Articular chondrocyte of knee joint (primary cell): ENCODE data around the gene COPS6. TPM values are rescaled to one million over a fixed set of nuclear protein-coding genes. Genes with fewer than 3 reads are reported as not detected.

Experiments used
- small RNA-seq: library from RNA; depleted of rRNA; stranded (forward); fragments of <200 nt; gene quantifications from one replicate; pipeline ENCODE3, GENCODE V24; 2012
- total RNA-seq: library from RNA; depleted of rRNA; stranded (reverse); fragments of >200 nt; gene quantifications from 2 replicates; pipeline ENCODE4 v1.2.3, GENCODE V29; 2012

The COPS6 gene
- 72.2 and 72.5 TPM in 2 replicates for total RNA-seq

DNA sequence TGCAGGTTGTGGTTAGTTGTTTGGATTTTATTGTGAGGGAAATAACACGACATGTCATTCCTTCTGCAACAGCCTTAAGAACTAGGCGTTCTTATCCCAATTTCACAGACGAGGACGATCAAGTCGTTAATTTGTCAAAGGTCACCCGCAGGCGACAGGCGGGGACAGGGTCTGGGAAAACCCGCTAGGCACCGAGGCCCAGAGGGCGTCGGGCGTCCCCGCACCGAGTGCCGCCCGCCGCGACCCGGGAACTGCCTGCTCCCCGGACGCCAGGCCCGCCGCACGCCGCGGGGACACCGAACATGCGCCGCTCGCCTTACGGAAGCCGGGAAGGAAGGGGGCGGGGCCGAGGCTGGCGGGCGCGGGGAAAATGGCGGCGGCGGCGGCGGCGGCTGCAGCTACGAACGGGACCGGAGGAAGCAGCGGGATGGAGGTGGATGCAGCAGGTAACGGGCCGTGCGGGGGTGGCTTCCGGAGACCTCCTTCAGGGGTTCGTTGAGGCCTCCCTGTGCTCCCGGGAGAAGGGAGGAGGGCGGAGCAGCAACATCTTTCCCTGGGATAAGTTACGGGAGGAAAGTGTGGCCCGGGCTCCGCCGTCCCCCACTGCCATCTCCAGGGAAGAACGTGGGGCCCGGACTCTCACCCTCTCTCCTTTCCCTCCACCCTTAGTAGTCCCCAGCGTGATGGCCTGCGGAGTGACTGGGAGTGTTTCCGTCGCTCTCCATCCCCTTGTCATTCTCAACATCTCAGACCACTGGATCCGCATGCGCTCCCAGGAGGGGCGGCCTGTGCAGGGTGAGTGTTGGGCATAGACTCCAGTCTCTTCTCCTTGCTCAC is at the start of gene COPS6:
TSS of gene COPS6 (plus strand) at position 349 of the 837 bp plus-strand sequence. CDS start at position 371, 22 bp downstream.

DNA sequence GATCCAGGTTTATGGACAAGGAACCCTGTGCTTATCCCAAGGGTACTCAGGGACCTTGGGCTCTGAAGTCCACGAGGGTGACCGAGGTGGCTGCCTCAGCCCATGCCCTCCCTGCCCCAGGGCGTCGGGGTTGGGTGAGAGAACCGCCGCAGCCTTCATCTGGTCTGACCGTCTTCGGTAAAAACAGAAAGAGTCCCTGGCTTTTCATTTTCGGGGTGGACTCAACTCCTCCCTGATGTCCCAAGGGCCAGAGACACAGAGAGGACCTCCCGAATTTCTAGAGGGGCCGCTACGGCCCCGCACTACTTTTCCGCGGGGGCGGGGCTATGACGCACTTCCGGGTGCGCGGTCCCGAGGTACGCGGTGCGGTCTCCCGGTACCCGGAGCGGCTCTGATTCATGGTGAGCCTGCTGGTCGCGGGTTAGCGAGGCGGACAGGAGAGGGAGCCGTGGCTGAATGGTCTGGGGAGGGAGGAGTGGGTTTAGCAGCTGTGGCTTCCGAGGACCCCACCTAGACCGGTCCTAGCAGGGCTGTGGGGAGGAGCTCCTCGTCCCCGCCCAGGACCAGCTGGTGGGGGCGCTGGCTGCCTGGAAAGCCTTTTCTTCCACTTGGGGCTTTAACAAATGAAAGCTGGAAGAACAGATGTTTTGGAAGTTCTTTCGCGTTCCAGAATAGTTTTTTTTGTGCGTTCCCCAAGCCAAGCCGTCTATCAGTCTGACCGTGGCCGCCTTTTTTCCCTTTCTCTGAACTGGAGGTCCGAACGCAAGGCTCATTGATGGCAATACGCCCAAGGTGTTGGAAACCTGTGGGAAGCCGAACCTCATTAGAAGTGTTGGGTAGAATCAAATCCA is 39.1 kb upstream of the COPS6 start, which contains the start of gene ZSCAN21:
TSS of gene ZSCAN21 (plus strand) at position 334 of the 851 bp plus-strand sequence. CDS start 7,233 bp downstream, outside the sequence.

DNA sequence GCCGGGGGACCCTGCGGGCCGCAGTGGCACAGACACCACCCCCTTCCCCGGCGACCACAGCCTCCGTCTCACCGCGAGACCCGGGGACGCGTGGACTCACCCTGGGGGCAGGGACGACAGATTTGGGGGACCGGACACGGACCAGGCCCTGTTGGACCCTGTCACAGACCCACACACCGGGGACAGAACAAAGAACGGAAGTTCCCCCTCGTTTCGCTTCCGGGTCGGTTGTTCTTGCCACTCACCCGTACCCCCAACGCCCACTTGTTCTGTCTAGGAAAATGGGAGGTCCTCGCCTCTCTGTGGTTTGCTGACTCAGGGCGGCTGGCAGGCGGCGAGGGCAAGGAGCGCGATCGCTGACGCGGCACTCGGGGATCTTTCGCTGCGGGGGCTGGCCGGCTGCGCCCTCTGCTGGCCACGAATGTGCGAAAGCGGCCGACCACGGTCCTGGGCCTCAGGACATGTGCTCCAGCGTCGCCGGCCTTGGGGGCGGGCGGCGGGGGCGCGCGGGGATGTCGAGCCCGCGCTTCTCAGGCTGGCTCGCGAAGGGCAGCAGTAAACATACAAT is 7.2 kb upstream of the COPS6 start, which contains the start of gene ZNF3:
TSS of gene ZNF3 (minus strand) at position 189 of the 568 bp plus-strand sequence. CDS start 4,366 bp downstream, outside the sequence.

DNA sequence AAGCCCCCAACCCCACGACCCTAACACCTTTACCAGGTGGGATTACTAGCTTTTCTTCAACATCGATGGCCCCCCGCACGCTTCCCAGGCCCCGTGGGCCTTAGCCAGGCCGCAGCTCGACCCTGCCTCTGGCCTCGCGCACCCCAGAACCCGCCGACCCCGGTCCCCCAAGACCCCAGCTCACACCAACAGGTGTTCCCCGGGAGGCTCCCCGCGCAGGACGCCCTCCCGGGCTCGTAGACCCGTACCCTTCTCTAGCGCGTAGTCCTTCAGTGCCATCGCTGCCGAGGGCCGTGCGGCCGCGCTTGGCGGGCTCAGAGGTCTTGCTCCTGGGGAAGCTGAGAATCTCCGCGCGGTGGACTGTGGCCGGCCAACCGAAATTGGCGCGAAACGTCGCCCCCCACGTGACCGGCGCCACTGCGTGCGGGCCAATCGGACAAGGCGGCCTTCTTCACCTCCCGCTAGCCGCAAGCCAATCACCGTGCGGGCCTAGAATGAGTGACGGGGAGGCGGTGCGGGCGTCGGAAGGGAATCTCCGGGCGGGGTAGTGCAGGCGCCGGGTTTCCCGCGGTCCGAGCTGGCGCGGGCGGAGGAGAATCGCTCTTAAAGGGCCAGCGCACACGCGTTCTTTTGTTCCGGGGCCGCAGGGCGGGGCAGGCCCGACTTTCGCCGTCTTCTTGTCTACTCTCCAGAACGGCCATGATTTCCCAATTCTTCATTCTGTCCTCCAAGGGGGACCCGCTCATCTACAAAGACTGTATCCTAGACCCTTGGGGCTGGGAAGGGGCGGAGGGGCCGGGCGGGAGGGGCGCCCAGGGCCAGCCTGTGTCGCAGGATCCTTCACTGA is 12.5 kb downstream of the COPS6 start, which contains the start of the genes AP4M1 and MCM7:
TSS of gene AP4M1 (plus strand) at position 628 of the 847 bp plus-strand sequence. CDS start at position 700, 72 bp downstream.
TSS of gene MCM7 (minus strand) at position 382 of the 847 bp plus-strand sequence. CDS start at position 279, 103 bp downstream.

DNA sequence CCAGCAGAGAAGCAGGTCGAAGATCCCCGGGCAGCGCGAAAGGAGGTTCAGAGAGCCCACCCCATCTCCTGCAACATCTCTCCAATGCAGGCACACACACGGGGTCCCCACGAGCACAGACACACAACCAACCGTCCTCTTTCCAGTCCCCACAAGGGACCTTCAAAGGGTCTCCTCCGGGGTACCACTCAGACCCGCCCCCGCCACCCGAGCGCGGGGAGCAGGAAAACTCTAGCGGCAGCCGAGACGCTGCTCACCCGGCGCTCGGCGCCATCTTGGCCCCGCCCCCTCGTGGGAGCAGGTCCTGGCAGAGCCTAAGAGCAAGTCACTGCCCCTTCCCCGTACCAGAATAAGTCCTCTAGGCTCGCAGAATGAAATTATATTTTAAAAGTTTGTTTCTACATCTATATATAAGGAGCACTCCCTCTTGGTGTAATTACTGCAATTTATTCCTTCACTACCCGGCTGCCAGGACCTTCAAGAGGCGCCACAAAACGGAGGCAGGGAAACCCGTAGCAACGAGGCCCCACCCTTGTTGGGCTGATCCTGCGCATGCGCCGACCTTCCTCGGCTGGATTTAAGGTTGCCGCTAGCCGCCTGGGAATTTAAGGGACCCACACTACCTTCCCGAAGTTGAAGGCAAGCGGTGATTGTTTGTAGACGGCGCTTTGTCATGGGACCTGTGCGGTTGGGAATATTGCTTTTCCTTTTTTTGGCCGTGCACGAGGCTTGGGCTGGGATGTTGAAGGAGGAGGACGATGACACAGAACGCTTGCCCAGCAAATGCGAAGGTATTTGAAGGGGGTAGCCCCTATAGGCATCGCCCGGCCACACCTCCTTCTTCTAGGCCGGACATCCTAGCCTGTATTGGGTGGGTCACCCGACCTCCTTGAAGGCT is 30.6 kb downstream of the COPS6 start, which contains the start of the genes CNPY4 and TAF6:
TSS of gene CNPY4 (plus strand) at position 563 of the 898 bp plus-strand sequence. CDS start at position 674, 111 bp downstream.
TSS of gene TAF6 (minus strand) at position 287 of the 898 bp plus-strand sequence. CDS start 5,149 bp downstream, outside the sequence.

DNA sequence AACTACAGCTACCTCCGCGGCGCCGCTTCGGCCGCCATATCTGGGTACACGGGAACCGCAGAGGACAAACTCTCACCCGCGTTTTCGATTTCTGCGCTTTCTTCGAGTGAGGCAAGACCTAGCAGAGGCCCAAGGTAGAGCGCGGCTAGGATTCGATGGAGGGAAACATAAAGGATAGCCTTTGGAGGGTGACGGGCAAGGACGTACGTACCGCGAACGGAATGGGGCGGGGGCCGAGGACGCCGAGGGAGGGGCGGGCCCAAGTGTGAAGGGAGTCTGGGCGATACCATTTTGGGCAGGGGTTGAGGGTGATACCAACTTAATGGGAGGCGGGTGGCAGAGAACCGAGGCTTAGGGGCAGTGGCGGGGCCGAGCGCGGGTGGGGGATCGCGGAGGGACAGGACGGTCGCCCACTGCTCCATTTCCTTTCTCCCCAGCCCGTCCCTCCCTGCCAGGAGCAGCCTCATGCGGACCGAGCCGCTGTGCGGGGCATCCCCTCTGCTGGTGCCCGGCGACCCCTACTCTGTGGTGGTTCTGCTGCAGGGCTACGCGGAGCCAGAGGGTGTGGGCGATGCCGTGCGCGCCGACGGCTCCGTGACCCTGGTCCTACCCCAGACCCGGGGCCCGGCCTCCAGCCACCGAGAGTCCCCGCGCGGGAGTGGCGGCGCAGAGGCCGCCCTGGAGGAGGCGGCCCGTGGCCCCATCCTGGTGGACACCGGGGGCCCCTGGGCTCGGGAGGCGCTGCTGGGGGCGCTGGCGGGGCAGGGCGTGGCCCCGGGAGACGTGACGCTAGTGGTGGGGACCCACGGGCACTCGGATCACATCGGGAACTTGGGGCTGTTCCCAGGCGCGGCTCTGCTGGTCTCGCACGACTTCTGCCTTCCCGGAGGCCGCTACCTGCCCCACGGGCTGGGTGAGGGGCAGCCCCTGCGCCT is 38.4 kb downstream of the COPS6 start, which contains the start of gene MBLAC1:
TSS of gene MBLAC1 (plus strand) at position 37 of the 935 bp plus-strand sequence. CDS start at position 466, 429 bp downstream.

Small RNAs within 50 kb of the gene (small RNA-seq; reads per million reads assigned to genes)
- gene MIR106B (10,121 reads per million, percentile 100 among the genes with 10 or more reads in this experiment), gene MIR25 (5,727 reads per million, percentile 100 among the genes with 10 or more reads in this experiment), gene MIR93 (4,463 reads per million, percentile 100 among the genes with 10 or more reads in this experiment)

Other genes starting within 250 kb of the COPS6 start
- gene OR2AE1, start 211.9 kb upstream of the COPS6 start, total RNA-seq = 0.22 and 0.91 TPM in 2 replicates
- 30.3 and 34.6 TPM in 2 replicates for gene TRIM4, start 169.4 kb upstream of the COPS6 start, total RNA-seq
- gene GJC3, start 159.3 kb upstream of the COPS6 start, total RNA-seq = not detected in 2 replicates
- not detected in 2 replicates for gene AZGP1, start 112.9 kb upstream of the COPS6 start, total RNA-seq
- gene ZKSCAN1, start 73.4 kb upstream of the COPS6 start, total RNA-seq = 52.4 and 64.9 TPM in 2 replicates
- gene ZSCAN21, start 39.2 kb upstream of the COPS6 start, total RNA-seq = 9.0 TPM in 2 replicates
- gene ZNF3, start 7.2 kb upstream of the COPS6 start, total RNA-seq = 29.0 and 37.1 TPM in 2 replicates
- gene MCM7, start 12.4 kb downstream of the COPS6 start, total RNA-seq = 30.8 and 35.6 TPM in 2 replicates
- gene AP4M1, start 12.7 kb downstream of the COPS6 start, total RNA-seq = 19.1 and 21.7 TPM in 2 replicates
- gene TAF6, start 30.4 kb downstream of the COPS6 start, total RNA-seq = 34.6 and 36.4 TPM in 2 replicates
- gene CNPY4, start 30.7 kb downstream of the COPS6 start, total RNA-seq = 35.5 and 37.9 TPM in 2 replicates
- gene MBLAC1, start 38.0 kb downstream of the COPS6 start, total RNA-seq = 1.2 and 2.0 TPM in 2 replicates
- 62.3 and 64.1 TPM in 2 replicates for gene LAMTOR4, start 59.9 kb downstream of the COPS6 start, total RNA-seq
- gene TRAPPC14, start 69.8 kb downstream of the COPS6 start, total RNA-seq = 4.6 and 6.7 TPM in 2 replicates
- gene GAL3ST4, start 79.6 kb downstream of the COPS6 start, total RNA-seq = 1.7 and 3.6 TPM in 2 replicates
- 0.52 and 0.76 TPM in 2 replicates for gene GPC2, start 88.4 kb downstream of the COPS6 start, total RNA-seq
- 0.39 and 0.54 TPM in 2 replicates for gene STAG3, start 88.9 kb downstream of the COPS6 start, total RNA-seq
- gene PVRIG, start 131.0 kb downstream of the COPS6 start, total RNA-seq = not detected in 2 replicates
- gene SPDYE3, start 218.7 kb downstream of the COPS6 start, total RNA-seq = not detected in 2 replicates